ENCODE results near the gene GAS1. TPM values are rescaled to one million over a fixed set of nuclear protein-coding genes. Genes with fewer than 3 reads are reported as not detected.

Gene GAS1
- total RNA-seq, 2 experiments from 2014 or later = 0.07 to 0.12 TPM

DNA sequence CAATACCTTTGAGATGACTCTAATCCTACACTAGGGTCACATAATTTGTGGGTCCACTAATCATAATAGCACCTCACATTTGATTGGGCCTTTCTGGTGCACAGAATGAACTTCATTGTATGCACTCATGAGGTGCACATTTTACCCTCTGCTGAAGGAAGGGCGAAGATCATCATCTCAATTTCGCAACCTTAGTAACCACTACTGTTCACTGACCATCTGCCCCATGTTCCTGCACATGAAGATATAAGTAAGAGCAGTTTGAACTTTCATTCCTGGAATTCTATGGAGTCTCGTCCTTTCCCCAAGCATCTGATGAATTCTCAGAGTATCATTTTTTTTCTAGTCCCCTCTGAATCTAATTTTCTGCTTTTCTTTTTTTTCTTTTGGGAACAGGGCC is 21.2 kb downstream of the GAS1 start:
- CTCF ChIA-PET = no interaction called here
- H3K36me3 Mint-ChIP-seq = peaks cover under 1% of the 10 kb centered on the region
- no peak overlapping the region for H3K27ac Mint-ChIP-seq
- H3K9me3 Mint-ChIP-seq (ENCODE audit: low read depth) = peaks cover 3% of the 10 kb centered on the region
- no peak for ATAC-seq
- peaks cover 17% of the 10 kb centered on the region for H3K27me3 Mint-ChIP-seq
- no peak overlapping the region for H3K4me3 Mint-ChIP-seq
- no peak for DNase-seq
- no peaks in the 10 kb centered on the region for H3K4me1 Mint-ChIP-seq

DNA sequence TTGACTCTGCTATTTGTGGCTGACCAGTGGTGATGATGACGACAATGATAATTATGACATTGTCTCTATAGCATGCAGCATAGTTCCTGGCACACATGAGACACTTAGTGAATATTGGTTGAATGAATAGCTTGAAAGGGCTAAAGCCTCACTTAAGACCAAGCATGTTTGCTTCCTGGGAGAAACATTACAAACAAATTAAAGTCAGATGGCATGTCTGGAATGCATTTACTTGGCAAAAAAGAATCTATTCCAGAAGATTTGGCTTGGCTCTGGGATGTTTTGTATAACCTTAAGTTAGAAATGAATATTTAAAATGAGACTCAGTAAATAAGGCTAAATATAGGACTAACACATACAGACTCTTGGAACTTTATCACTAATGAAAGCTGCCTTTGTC is 21.6 kb downstream of the GAS1 start:
- DNase-seq (no peak), ATAC-seq (no peak)
- H3K27me3 Mint-ChIP-seq = peaks cover 17% of the 10 kb centered on the region
- H3K4me3 Mint-ChIP-seq = no peak overlapping the region
- H3K27ac Mint-ChIP-seq = no peak overlapping the region
- H3K4me1 Mint-ChIP-seq = no peaks in the 10 kb centered on the region
- H3K9me3 Mint-ChIP-seq (ENCODE audit: low read depth) = peaks cover 3% of the 10 kb centered on the region
- CTCF ChIA-PET = no interaction called here
- no peaks in the 10 kb centered on the region for H3K36me3 Mint-ChIP-seq

- CTCF ChIA-PET = no interaction called here
- H3K27me3 Mint-ChIP-seq = peaks cover 14% of the 10 kb centered on the region
- ATAC-seq (no peak), DNase-seq (no peak)
- no peaks in the 10 kb centered on the region for H3K9me3 Mint-ChIP-seq (ENCODE audit: low read depth)
- H3K4me1 Mint-ChIP-seq = no peaks in the 10 kb centered on the region
- H3K36me3 Mint-ChIP-seq = no peaks in the 10 kb centered on the region
- H3K27ac Mint-ChIP-seq = no peak overlapping the region
- H3K4me3 Mint-ChIP-seq = no peak overlapping the region
Observed at GRCh38 chr9:86924206-86924605, 23.1 kb downstream of the GAS1 start.

DNA sequence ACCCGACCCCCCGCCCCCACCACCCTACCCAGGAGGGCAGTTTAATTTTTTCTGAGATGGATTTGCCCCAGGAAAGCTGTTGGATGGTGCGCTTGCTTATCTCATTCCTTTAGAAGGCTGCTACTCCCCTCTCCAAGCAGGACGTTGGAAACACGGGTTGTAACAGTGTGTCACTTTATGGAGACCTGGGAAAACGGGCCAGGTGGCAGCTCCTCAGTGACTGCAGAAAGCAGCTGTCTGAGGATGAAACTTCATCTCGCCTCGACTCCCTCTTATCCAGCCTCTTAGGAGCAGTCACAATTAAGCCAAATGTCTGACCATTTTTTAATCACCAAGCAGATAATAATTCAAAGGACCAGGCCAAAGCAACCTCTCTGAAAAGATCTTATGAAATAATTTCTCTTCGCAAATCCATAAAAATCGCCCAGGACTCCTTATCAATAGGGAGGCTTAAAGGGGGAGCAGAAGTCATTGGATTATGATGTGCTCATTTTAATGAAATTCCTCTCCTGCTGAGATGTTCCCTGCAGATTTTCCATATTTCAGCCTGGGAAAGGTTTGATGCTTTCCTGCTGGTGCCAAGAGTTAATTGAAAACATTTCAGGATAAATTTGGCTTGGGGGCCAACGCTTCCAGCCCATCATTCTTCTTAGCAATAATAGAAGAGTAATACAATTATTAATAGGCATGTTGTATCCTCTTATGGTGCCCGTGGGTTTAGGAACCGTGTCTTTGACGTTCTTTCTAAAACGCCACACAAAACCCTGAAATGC is 26.0 kb downstream of the GAS1 start:
- DNase-seq = no peak
- Mint-ChIP-seq H3K27ac (no peak overlapping the region), H3K36me3 (no peaks in the 10 kb centered on the region)

DNA sequence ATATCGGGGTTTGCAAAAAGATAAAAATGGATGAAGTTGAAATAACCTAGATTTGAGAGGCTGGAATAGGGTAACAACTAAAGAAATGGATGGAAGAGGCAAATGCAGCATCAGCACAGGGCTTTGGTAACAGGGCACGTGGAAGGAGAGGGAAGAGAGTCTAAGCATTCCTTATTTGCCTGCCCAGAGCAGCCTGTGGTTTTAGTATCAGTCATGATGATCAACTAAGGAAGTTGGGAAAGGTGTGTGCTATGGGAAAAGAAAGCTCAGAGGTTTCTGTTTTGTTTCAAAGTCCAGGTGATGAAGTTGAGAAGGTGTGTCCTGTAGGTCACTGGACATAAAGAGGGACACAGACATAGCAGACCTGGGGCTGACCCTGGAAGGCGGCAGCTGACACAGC is 28.8 kb downstream of the GAS1 start:
- H3K27me3 Mint-ChIP-seq = peaks cover 19% of the 10 kb centered on the region
- H3K36me3 Mint-ChIP-seq = no peaks in the 10 kb centered on the region
- ATAC-seq (no peak), DNase-seq (no peak)
- no peak overlapping the region for H3K27ac Mint-ChIP-seq
- H3K9me3 Mint-ChIP-seq (ENCODE audit: low read depth) = no peaks in the 10 kb centered on the region
- CTCF ChIA-PET = no interaction called here
- no peaks in the 10 kb centered on the region for H3K4me1 Mint-ChIP-seq
- no peak overlapping the region for H3K4me3 Mint-ChIP-seq

More for the DNA sequence above, 26.0 kb downstream of the GAS1 start:
- no peaks in the 10 kb centered on the region for H3K9me3 Mint-ChIP-seq (ENCODE audit: low read depth)
- no peak overlapping the region for H3K4me3 Mint-ChIP-seq
- CTCF ChIA-PET = no interaction called here
- no peak for ATAC-seq
- no peaks in the 10 kb centered on the region for H3K4me1 Mint-ChIP-seq
- peaks cover 10% of the 10 kb centered on the region for H3K27me3 Mint-ChIP-seq

- Mint-ChIP-seq H3K27me3 (peaks cover 18% of the 10 kb centered on the region), H3K9me3 (ENCODE audit: low read depth) (no peaks in the 10 kb centered on the region), H3K27ac (no peak overlapping the region), H3K36me3 (no peaks in the 10 kb centered on the region), H3K4me3 (no peak overlapping the region), H3K4me1 (no peaks in the 10 kb centered on the region)
- DNase-seq (no peak), ATAC-seq (no peak)
- CTCF ChIA-PET = no interaction called here
Observed at GRCh38 chr9:86912210-86912609, 35.1 kb downstream of the GAS1 start.

DNA sequence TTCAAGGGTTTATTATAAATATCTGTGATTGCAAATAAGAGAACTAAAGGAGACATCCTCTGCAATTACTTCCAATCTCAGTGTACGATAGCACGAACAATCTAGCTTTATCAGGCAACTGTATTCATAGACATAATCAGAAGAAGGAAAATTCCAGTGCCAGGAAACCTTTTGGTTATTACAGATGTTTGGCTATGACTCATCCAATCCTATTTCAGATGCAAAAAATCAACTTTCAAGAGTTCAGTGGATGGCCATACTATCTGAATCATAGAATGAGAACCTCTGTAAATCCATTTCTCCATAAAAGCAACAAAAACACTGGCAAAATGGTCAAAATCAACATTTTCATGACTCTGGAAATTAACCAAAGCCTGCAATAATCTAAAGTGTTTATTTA is 37.9 kb downstream of the GAS1 start:
- no peak for ATAC-seq
- CTCF ChIA-PET = no interaction called here
- H3K36me3 Mint-ChIP-seq = no peaks in the 10 kb centered on the region

GRCh38 chr9:86908261-86908660 is 39.0 kb downstream of the GAS1 start:
- no peak for ATAC-seq
- H3K27ac Mint-ChIP-seq = no peak overlapping the region
- CTCF ChIA-PET = no interaction called here

More for the DNA sequence above, 37.9 kb downstream of the GAS1 start:
- Mint-ChIP-seq H3K9me3 (ENCODE audit: low read depth) (no peaks in the 10 kb centered on the region), H3K27me3 (peaks cover 21% of the 10 kb centered on the region), H3K4me3 (no peak overlapping the region), H3K4me1 (no peaks in the 10 kb centered on the region), H3K27ac (no peak overlapping the region)
- DNase-seq = no peak

DNA sequence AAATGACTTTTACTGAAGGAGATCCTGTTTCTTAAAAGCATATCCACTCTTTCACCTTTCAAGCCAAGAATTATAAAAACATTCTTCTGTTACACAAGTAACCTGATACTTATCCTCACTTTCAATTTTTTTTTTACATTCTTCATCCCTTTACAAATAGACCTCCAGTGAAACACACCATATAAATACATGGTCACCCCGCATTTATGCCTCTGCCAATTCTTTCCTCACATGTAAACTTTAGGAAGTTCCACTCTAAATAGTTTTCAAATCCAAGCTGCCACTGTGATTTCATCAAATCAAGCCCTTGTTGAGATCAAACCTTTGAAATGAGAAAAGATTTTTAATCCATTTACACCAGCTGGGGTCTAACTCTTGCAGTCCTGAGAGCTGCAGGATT is 40.0 kb downstream of the GAS1 start:
- Mint-ChIP-seq H3K36me3 (no peaks in the 10 kb centered on the region), H3K4me1 (no peaks in the 10 kb centered on the region), H3K27me3 (peaks cover 29% of the 10 kb centered on the region), H3K9me3 (ENCODE audit: low read depth) (no peaks in the 10 kb centered on the region), H3K4me3 (no peak overlapping the region), H3K27ac (no peak overlapping the region)
- CTCF ChIA-PET = no interaction called here
- ATAC-seq = no peak
- no peak for DNase-seq

More at GRCh38 chr9:86908261-86908660, 39.0 kb downstream of the GAS1 start:
- Mint-ChIP-seq H3K27me3 (peaks cover 25% of the 10 kb centered on the region), H3K9me3 (ENCODE audit: low read depth) (no peaks in the 10 kb centered on the region), H3K36me3 (no peaks in the 10 kb centered on the region), H3K4me1 (no peaks in the 10 kb centered on the region), H3K4me3 (no peak overlapping the region)
- no peak for DNase-seq

DNA sequence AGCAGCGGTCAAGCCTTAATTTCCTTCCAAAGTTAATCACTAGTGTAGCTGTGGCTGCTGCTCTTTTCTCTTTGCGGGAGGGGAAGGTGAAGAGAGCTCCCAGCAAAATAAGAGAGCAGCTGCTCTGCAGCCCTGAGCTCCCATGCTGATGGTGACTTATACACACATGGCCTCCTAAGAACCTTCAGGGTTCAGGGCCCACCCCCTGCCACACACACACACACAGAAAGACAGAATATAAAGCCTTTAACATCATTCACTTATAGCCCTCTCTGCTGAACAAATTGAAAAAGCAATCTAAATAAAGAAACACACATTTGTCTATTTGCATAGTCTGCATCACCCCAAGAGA is 43.6 kb downstream of the GAS1 start:
- CTCF ChIA-PET = no interaction called here
- H3K27ac Mint-ChIP-seq = no peak overlapping the region
- no peak overlapping the region for H3K4me3 Mint-ChIP-seq
- no peak for DNase-seq
- H3K9me3 Mint-ChIP-seq (ENCODE audit: low read depth) = no peaks in the 10 kb centered on the region
- no peaks in the 10 kb centered on the region for H3K36me3 Mint-ChIP-seq
- no peaks in the 10 kb centered on the region for H3K4me1 Mint-ChIP-seq
- ATAC-seq = no peak
- peaks cover 41% of the 10 kb centered on the region for H3K27me3 Mint-ChIP-seq

- Mint-ChIP-seq H3K4me3 (no peak overlapping the region), H3K27ac (no peak overlapping the region), H3K9me3 (ENCODE audit: low read depth) (no peaks in the 10 kb centered on the region), H3K27me3 (peaks cover 41% of the 10 kb centered on the region), H3K4me1 (no peaks in the 10 kb centered on the region), H3K36me3 (no peaks in the 10 kb centered on the region)
- ATAC-seq (no peak), DNase-seq (no peak)
- CTCF ChIA-PET = no interaction called here
Observed at GRCh38 chr9:86902991-86903733, 44.1 kb downstream of the GAS1 start.

GRCh38 chr9:86902586-86902985 is 44.7 kb downstream of the GAS1 start:
- H3K27me3 Mint-ChIP-seq = peaks cover 41% of the 10 kb centered on the region

GRCh38 chr9:86902176-86902575 is 45.1 kb downstream of the GAS1 start:
- no peak for ATAC-seq
- no peaks in the 10 kb centered on the region for H3K36me3 Mint-ChIP-seq
- no peaks in the 10 kb centered on the region for H3K9me3 Mint-ChIP-seq (ENCODE audit: low read depth)
- H3K4me1 Mint-ChIP-seq = no peaks in the 10 kb centered on the region
- CTCF ChIA-PET = no interaction called here
- no peak overlapping the region for H3K4me3 Mint-ChIP-seq
- H3K27me3 Mint-ChIP-seq = peaks cover 41% of the 10 kb centered on the region
- no peak for DNase-seq
- no peak overlapping the region for H3K27ac Mint-ChIP-seq

More at GRCh38 chr9:86902586-86902985, 44.7 kb downstream of the GAS1 start:
- Mint-ChIP-seq H3K9me3 (ENCODE audit: low read depth) (no peaks in the 10 kb centered on the region), H3K4me1 (no peaks in the 10 kb centered on the region), H3K36me3 (no peaks in the 10 kb centered on the region), H3K4me3 (no peak overlapping the region), H3K27ac (no peak overlapping the region)
- no peak for DNase-seq
- CTCF ChIA-PET = no interaction called here
- no peak for ATAC-seq

GRCh38 chr9:86901511-86901910 is 45.8 kb downstream of the GAS1 start:
- H3K36me3 Mint-ChIP-seq = no peaks in the 10 kb centered on the region
- H3K27me3 Mint-ChIP-seq = peaks cover 41% of the 10 kb centered on the region
- ATAC-seq (no peak), DNase-seq (no peak)
- no peak overlapping the region for H3K27ac Mint-ChIP-seq
- no peaks in the 10 kb centered on the region for H3K9me3 Mint-ChIP-seq (ENCODE audit: low read depth)
- no peaks in the 10 kb centered on the region for H3K4me1 Mint-ChIP-seq
- H3K4me3 Mint-ChIP-seq = no peak overlapping the region
- CTCF ChIA-PET = no interaction called here
